Endothelial cell of umbilical vein (primary cell): ENCODE results near the gene LRWD1. TPM values are rescaled to one million over a fixed set of nuclear protein-coding genes. Genes with fewer than 3 reads are reported as not detected.
"Not testable (repeated sequence)": the region's sequence is repeated elsewhere in the genome, so short reads cannot be mapped to it uniquely, and the experiment has no call there.

Source experiments
- BruUV-seq: library from RNA; stranded (reverse); fragments of 400-500 nt; replicated peaks from 2 replicates; lab custom pipeline; 2021; lab: Mats Ljungman, UMichigan
- CTCF ChIA-PET: fragments of 300-600, 350-600 bp; sonication (Branson Sonifier 250); formaldehyde crosslinking; loops from one replicate; lab custom pipeline; 2021; ENCODE audit warnings: antibody characterized with exemption, inconsistent platforms; lab: Charles Lee
- POLR2A ChIA-PET: fragments of 300-600, 350-600 bp; sonication (Branson Sonifier 250); formaldehyde crosslinking; loops from one replicate; lab custom pipeline; 2021; ENCODE audit warnings: antibody characterized with exemption, inconsistent platforms; lab: Charles Lee
- DNase-seq: peaks from one replicate; pipeline ENCODE4 v3.0.0-alpha.2; 2011; ENCODE audit warnings: low read depth, low spot score
- FAIRE-seq: peaks from 2 replicates; lab custom pipeline; 2011; peaks lifted over from hg19 to GRCh38; lab: Jason Lieb, UNC
- H2AFZ ChIP-seq: 2 replicates; pipeline ENCODE4 v1.6.0; 2012; ENCODE audit warnings: low read depth, low read length, control low read depth, inconsistent platforms
- H3K27ac ChIP-seq: 2 replicates; pipeline ENCODE4 v1.5.1; 2011; ENCODE audit warnings: low read depth, mild to moderate bottlenecking, control low read depth, low read length, moderate library complexity; ENCODE audit not compliant: insufficient read depth
- H3K27me3 ChIP-seq, 2 experiments: 2 replicates each; pipeline versions ENCODE4 v1.6.0 to v1.6.1; 2011; ENCODE audit warnings: low read length in 2 of 2, mixed read lengths in 1 of 2; ENCODE audit not compliant: control insufficient read depth in 2 of 2, insufficient read depth in 2 of 2
- H3K36me3 ChIP-seq, 2 experiments: 2 replicates in 1 of 2; 3 replicates in 1 of 2; pipeline ENCODE4 v1.5.1; 2011; ENCODE audit warnings: low read length in 2 of 2, mild to moderate bottlenecking in 1 of 2, moderate library complexity in 1 of 2; ENCODE audit not compliant: control insufficient read depth in 2 of 2, insufficient read depth in 2 of 2; ENCODE audit errors: extremely low read depth in 1 of 2
- H3K4me1 ChIP-seq: 3 replicates; pipeline ENCODE4 v1.5.1; 2011; ENCODE audit warnings: mild to moderate bottlenecking, low read length; ENCODE audit not compliant: control insufficient read depth, insufficient read depth; ENCODE audit errors: extremely low read depth
- H3K4me2 ChIP-seq: 2 replicates; pipeline ENCODE4 v1.6.1; 2011; ENCODE audit warnings: low read length, control low read depth, mixed read lengths; ENCODE audit not compliant: insufficient read depth
- H3K4me3 ChIP-seq, 3 experiments: fragments of 200-600 bp in 1 of 3; sonication (generic), shearing (Covaris generic) in 1 of 3; replicated peaks in 1 of 3; 2 replicates each; pipeline ENCODE4 v1.5.1; 2011 to 2016; ENCODE audit warnings: control low read depth in 3 of 3, low read length in 3 of 3, mild to moderate bottlenecking in 2 of 3, inconsistent platforms in 1 of 3, low read depth in 1 of 3, moderate library complexity in 1 of 3; ENCODE audit not compliant: insufficient read depth in 1 of 3
- H3K79me2 ChIP-seq: 2 replicates; pipeline ENCODE4 v1.6.0; 2012; ENCODE audit warnings: low read length, inconsistent platforms; ENCODE audit not compliant: control insufficient read depth, insufficient read depth
- H3K9ac ChIP-seq: replicated peaks from 2 replicates; pipeline ENCODE3; 2011; ENCODE audit warnings: low read length, control low read depth; ENCODE audit not compliant: insufficient read depth; ENCODE audit errors: extremely low read depth
- H3K9me1 ChIP-seq: replicated peaks from 3 replicates; pipeline ENCODE4 v1.6.0; 2011; ENCODE audit warnings: mild to moderate bottlenecking, low read length; ENCODE audit not compliant: control insufficient read depth, insufficient read depth; ENCODE audit errors: extremely low read depth
- H3K9me3 ChIP-seq: replicated peaks from 2 replicates; pipeline ENCODE4 v1.5.1; 2012; ENCODE audit warnings: low read length, inconsistent platforms; ENCODE audit not compliant: control insufficient read depth, insufficient read depth
- H4K20me1 ChIP-seq: replicated peaks from 2 replicates; pipeline ENCODE3; 2011; ENCODE audit warnings: mild to moderate bottlenecking, low read length; ENCODE audit not compliant: control insufficient read depth, insufficient read depth; ENCODE audit errors: extremely low read depth
- dilution Hi-C: fragments of 300-500 bp; cut with MboI; formaldehyde crosslinking; loops from one replicate; pipeline ENCODE4 v1.15.0; 2019; ENCODE audit warnings: low sequenced_read_pairs; ENCODE audit not compliant: extremely low pct_ligation_motif_present
- intact Hi-C: fragments of 100-400 bp; cut with micrococcal nuclease; formaldehyde crosslinking; loops from one replicate; pipeline ENCODE4 v1.10.0; 2022
- polyA plus RNA-seq, 4 experiments: library from polyadenylated mRNA; depleted of rRNA in 3 of 4; stranded (reverse) in 3 of 4; unstranded in 1 of 4; fragments of >200 nt; gene quantifications; 2 replicates each; pipeline versions ENCODE4 v1.2.1 to v1.2.3, GENCODE V29; 2011 to 2012; ENCODE audit warnings: missing spikeins in 1 of 4
- total RNA-seq: library from RNA; stranded (reverse); gene quantifications from 2 replicates; pipeline ENCODE4 v1.2.3, GENCODE V29; 2021

LRWD1 gene
- total and polyA plus RNA-seq, 2 donors (not counting 3 experiments of a cell fraction or from before 2014, with no cell fraction given), result 21.7 to 22.7 TPM

DNA sequence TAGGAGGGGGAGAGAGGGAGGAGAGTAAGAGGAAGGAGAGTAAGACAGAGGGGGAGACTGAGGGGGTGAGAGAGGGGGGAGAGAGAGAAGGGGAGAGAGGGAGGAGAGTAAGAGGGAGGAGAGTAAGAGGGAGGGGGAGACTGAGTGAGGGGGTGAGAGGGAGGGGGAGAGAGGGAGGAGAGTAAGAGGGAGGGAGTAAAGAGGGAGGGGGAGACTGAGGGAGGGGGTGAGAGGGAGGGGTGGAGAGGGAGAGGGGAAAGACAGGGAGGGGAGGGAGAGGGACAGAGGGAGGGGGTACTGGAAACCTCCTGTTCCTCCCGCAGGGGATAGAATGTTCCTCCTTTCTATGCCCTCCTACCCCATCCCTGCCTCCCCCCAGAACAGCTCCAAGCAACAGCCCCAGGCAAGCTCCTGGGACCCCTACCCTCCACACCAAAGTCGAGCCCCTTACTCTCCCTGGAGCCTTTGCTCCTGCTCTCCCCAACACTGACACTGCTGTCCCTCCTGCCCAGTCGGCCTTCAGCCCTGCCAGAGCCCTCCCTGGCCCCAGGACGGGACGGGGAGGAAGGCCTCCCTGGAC is 47.9 kb downstream of the LRWD1 start:
- H3K9me3 ChIP-seq, POLR2A ChIA-PET, H3K27ac ChIP-seq, CTCF ChIA-PET, H3K9ac ChIP-seq, H3K79me2 ChIP-seq, H3K36me3 ChIP-seq, H4K20me1 ChIP-seq, intact Hi-C loops, dilution Hi-C loops, FAIRE-seq, BruUV-seq, H3K4me1 ChIP-seq, H3K27me3 ChIP-seq, H3K9me1 ChIP-seq: not testable (repeated sequence)
- H3K4me3 ChIP-seq, result peak overlapping the region in 1 of 3 experiments; percentile 27
- peak overlapping the region; percentile 11 for H3K4me2 ChIP-seq
- peak overlapping the region; percentile 51 for H2AFZ ChIP-seq
- DNase-seq, result peak; percentile 59

DNA sequence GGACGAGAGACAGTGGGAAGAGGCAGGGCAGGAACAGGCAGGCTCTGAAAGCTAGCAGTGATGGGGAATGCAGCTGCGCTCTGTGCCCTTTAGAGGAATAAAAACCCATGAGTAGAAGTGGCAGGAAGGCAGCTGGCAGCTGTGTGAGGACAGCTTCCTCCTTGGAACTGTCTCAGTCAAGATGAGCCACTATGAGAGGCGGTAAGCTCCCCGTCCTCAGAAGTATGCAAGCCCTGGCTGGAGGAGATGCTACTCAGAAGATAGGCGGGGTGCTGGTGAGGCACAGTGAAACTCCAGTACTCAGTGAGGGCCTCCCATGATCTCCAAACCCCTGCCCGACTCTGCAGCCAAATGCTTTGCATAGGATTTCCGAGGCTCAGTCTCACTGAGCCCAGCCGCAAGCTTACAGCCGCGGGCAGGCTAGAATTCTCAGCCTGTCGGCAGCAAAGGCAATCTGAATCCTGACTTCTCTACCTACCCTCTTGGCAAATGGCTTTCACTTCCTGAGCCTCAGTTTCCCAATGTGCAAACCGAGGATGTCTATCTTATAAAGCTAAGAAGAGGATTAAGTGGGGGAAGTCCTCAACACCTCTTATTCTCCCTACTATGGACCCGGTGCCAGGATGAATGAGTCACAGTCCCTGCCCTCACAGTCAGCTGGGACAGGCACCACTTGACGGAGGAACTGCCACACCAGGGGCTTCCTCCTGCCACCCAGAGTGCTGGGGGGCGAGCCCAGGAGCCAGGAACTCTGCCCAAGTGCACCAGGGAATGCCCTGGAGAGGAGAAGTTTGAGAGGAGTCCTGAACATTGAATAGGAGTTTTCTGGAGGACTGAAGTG is 50.3 kb downstream of the LRWD1 start:
- H3K36me3 ChIP-seq, BruUV-seq, intact Hi-C loops, H3K4me2 ChIP-seq, H3K9me3 ChIP-seq, H2AFZ ChIP-seq, POLR2A ChIA-PET, H3K27me3 ChIP-seq, CTCF ChIA-PET, H3K9ac ChIP-seq, dilution Hi-C loops, DNase-seq, H3K4me3 ChIP-seq, H3K4me1 ChIP-seq, H4K20me1 ChIP-seq, H3K79me2 ChIP-seq, H3K9me1 ChIP-seq, H3K27ac ChIP-seq: not testable (repeated sequence)
- FAIRE-seq, result peak; percentile 90

DNA sequence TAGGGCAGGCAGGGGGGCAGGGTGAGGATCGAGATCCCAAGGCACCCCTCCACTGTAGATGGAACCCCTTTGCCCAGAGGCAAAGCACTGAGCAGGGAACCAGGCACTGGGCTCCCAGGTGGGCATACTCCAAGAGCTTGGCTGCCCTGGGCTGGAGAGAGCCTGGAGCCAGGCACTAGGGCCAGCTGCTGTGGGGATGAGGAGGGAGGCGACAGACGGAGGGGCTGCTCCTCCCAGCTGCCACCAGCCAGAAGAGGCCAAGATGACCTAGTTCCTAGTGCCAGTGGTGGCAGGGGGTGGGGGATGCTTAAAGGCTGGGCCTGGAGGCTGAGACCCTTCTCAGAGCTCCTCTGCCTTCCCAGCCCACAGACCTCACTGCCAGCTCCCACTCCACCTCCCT is 51.1 kb downstream of the LRWD1 start:
- H3K9me3 ChIP-seq, dilution Hi-C loops, H3K79me2 ChIP-seq, FAIRE-seq, DNase-seq, H3K4me3 ChIP-seq, H3K9me1 ChIP-seq, H3K27me3 ChIP-seq, H3K4me2 ChIP-seq, CTCF ChIA-PET, H4K20me1 ChIP-seq, H3K4me1 ChIP-seq, H3K9ac ChIP-seq, POLR2A ChIA-PET, intact Hi-C loops, BruUV-seq, H3K27ac ChIP-seq, H2AFZ ChIP-seq, H3K36me3 ChIP-seq: not testable (repeated sequence)

DNA sequence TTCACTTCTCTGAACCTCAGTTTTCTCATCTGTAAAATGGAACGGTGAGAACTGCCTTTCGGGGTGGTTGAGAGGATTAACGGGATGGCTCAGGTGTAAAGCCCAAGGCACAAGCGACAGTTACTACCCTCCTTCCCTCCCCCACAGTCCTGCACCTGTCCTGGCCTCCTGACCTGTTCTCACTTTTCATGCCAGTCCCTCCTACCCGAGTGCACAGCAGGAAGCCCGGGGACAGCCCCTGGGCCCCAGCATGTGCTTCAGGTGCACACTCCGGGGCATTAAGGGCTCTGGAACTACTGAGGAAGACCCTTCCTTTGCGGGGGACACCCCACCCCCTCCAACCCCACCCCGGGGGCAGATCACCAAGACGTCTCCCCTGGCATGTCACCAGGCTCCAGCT is 52.2 kb downstream of the LRWD1 start:
- intact Hi-C loops, BruUV-seq: not testable (repeated sequence)

More for the DNA sequence above, 52.2 kb downstream of the LRWD1 start:
- H3K27me3 ChIP-seq, H3K9me1 ChIP-seq, dilution Hi-C loops, H3K4me3 ChIP-seq, POLR2A ChIA-PET, H3K4me1 ChIP-seq, H3K4me2 ChIP-seq, H3K36me3 ChIP-seq, H3K79me2 ChIP-seq, H3K27ac ChIP-seq, H4K20me1 ChIP-seq, CTCF ChIA-PET, H3K9me3 ChIP-seq, H2AFZ ChIP-seq, H3K9ac ChIP-seq, DNase-seq, FAIRE-seq: not testable (repeated sequence)
